ENCODE data around the gene CFAP157. TPM values are rescaled to one million over a fixed set of nuclear protein-coding genes. Genes with fewer than 3 reads are reported as not detected.

CFAP157 gene
- total RNA-seq, 1 experiment from 2014 or later: not detected

DNA sequence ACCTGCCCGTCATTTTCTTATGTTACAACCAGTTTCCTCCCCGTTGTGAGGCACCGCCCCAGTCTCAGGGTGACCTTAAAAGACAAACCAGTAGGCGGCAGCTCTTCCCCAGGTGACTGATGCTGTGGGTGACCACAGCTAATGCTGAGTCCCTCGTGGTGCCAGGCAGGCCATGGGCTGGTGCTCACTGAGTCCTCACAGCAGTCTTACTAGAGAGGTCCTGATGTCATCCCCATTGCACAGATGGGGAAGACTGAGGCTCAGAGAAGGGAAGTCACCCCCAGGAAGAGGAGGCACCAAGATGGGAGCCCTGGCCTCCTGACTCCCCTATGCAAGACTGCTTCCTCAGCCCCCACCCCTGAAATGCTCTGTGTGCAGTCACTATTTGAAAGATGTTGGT, 978 bp downstream of the CFAP157 start:
- Histone ChIP-seq H4K20me1 (ENCODE audit: insufficient read depth, low read depth, low read length) (0 out of 2 replicates have a peak, but pooled peaks cover 6% of the 10 kb centered on the region), H3K27ac (ENCODE audit: low read length) (no peak overlapping the region), H3K4me2 (ENCODE audit: low read depth, low read length, poor library complexity, severe bottlenecking) (no peak overlapping the region), H3K36me3 (ENCODE audit: insufficient read depth, low read length) (no peaks in the 10 kb centered on the region), H3K4me3 (ENCODE audit: low read length) (no peak overlapping the region), H3K9ac (ENCODE audit: low read length) (no peak overlapping the region), H3K79me2 (ENCODE audit: low read length) (no peaks in the 10 kb centered on the region), H3K9me3 (ENCODE audit: low read length) (0 out of 2 replicates have a peak, but pooled peaks cover 4% of the 10 kb centered on the region), H3K27me3 (ENCODE audit: low read length) (no peaks in the 10 kb centered on the region), H3K9me2 (replicated peaks; ENCODE audit: insufficient read depth, low read length) (no peaks in the 10 kb centered on the region), H3K4me1 (ENCODE audit: low read length) (no peaks in the 10 kb centered on the region), H2AFZ (ENCODE audit: low read length) (no peak overlapping the region)
- DNase-seq: peak; percentile 77

DNA sequence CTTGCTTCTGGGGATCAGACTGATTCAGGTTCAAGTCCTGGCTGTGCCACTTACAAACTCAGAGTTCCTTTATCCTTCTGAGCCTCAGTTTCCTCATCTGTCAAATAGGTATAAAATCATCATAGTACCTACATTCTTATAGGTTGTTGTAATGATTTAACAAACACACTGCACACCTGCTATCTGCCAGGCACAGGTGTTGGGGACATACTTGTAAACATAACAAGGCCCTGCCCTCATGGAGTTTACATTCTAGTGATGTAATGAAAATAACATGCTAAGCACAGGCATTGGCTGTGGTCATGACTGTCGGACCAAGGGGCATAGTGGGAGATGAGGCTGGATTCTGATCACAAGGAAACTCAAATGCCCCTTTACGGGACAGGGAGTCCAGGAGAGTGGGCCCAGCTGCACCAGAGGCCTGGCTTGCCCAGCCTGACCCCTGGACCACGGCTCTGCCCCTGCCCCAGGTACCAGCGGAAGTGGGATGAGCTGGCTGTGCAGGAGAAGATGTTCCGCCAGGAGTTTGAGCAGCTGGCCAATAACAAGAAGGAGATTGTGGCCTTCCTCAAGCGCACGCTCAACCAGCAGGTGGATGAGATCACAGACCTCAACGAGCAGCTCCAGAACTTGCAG, 2.3 kb downstream of the CFAP157 start:
- H3K9me3 ChIP-seq (ENCODE audit: low read length): 0 out of 2 replicates have a peak, but pooled peaks cover 4% of the 10 kb centered on the region
- no peaks in the 10 kb centered on the region for H3K27me3 ChIP-seq (ENCODE audit: low read length)
- no peak overlapping the region for H3K4me3 ChIP-seq (ENCODE audit: low read length)
- no peaks in the 10 kb centered on the region for H3K4me1 ChIP-seq (ENCODE audit: low read length)
- DNase-seq: no peak
- no peak overlapping the region for H3K9ac ChIP-seq (ENCODE audit: low read length)
- H2AFZ ChIP-seq (ENCODE audit: low read length): no peak overlapping the region
- no peaks in the 10 kb centered on the region for H3K36me3 ChIP-seq (ENCODE audit: insufficient read depth, low read length)
- no peaks in the 10 kb centered on the region for H3K9me2 ChIP-seq (replicated peaks; ENCODE audit: insufficient read depth, low read length)
- no peaks in the 10 kb centered on the region for H3K79me2 ChIP-seq (ENCODE audit: low read length)
- H3K27ac ChIP-seq (ENCODE audit: low read length): no peak overlapping the region
- H3K4me2 ChIP-seq (ENCODE audit: low read depth, low read length, poor library complexity, severe bottlenecking): no peak overlapping the region
- 0 out of 2 replicates have a peak, but pooled peaks cover 9% of the 10 kb centered on the region for H4K20me1 ChIP-seq (ENCODE audit: insufficient read depth, low read depth, low read length)

DNA sequence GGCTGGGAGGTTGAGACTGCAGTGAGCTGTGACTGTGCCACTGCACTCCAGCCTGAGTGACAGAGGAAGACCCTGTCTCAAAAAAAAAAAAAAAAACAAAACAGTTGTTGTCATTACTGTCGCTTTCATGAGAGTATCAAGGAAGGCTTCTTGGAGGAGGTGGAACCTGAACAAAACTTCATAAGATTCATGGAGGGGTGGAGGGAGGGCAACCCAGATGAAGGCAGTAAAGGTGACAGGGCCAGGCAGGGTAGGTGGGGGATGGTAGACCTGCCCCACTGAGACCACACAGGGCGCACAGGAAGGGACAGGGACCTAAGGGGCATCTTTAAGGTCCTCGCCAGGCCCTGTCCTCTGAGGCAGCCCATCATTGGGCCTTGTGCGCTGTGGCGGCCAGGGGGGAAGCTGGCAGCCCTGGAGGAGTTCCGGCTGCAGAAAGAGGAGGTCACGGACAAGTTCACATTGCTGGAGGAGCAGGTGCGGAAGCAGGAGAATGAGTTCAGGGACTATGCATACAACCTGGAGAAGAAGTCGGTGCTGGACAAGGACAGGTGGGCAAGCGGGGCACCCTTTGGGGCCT, 3.5 kb downstream of the CFAP157 start:
- no peak for DNase-seq
- Histone ChIP-seq H3K36me3 (ENCODE audit: insufficient read depth, low read length) (no peaks in the 10 kb centered on the region), H3K79me2 (ENCODE audit: low read length) (no peaks in the 10 kb centered on the region)

DNA sequence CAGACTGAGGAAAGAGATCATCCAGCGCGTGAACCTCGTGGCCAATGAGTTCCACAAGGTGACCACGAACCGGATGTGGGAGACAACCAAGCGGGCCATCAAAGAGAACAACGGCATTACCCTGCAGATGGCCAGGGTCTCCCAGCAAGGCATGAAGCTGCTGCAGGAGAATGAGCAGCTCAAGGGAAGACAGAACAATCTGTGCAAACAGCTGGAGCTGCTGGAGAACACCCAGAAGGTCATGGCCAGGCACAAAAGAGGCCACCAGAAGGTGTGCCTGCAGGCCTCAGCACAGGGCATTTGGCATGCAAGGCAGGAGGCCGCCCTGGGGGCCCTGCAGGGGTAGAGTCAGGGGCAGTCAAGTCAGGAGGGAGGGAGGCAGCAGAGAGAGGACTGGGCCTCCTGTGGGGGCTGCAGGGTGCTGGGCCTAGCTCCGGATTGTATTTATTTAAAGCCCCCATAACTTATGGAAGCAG, 4.5 kb downstream of the CFAP157 start:
- Histone ChIP-seq H2AFZ (ENCODE audit: low read length) (no peak overlapping the region), H4K20me1 (ENCODE audit: insufficient read depth, low read depth, low read length) (0 out of 2 replicates have a peak, but pooled peaks cover 12% of the 10 kb centered on the region), H3K27me3 (ENCODE audit: low read length) (no peaks in the 10 kb centered on the region), H3K27ac (ENCODE audit: low read length) (no peak overlapping the region), H3K9me3 (ENCODE audit: low read length) (0 out of 2 replicates have a peak, but pooled peaks cover 4% of the 10 kb centered on the region), H3K9ac (ENCODE audit: low read length) (no peak overlapping the region), H3K79me2 (ENCODE audit: low read length) (no peaks in the 10 kb centered on the region), H3K4me3 (ENCODE audit: low read length) (no peak overlapping the region), H3K36me3 (ENCODE audit: insufficient read depth, low read length) (no peaks in the 10 kb centered on the region), H3K4me1 (ENCODE audit: low read length) (peaks cover 10% of the 10 kb centered on the region), H3K4me2 (ENCODE audit: low read depth, low read length, poor library complexity, severe bottlenecking) (no peak overlapping the region), H3K9me2 (replicated peaks; ENCODE audit: insufficient read depth, low read length) (no peaks in the 10 kb centered on the region)
- DNase-seq: no peak

More for the DNA sequence above, 3.5 kb downstream of the CFAP157 start:
- Histone ChIP-seq H3K27me3 (ENCODE audit: low read length) (no peaks in the 10 kb centered on the region), H3K4me2 (ENCODE audit: low read depth, low read length, poor library complexity, severe bottlenecking) (no peak overlapping the region), H3K4me1 (ENCODE audit: low read length) (peaks cover 5% of the 10 kb centered on the region), H3K9ac (ENCODE audit: low read length) (no peak overlapping the region), H3K9me3 (ENCODE audit: low read length) (0 out of 2 replicates have a peak, but pooled peaks cover 4% of the 10 kb centered on the region), H2AFZ (ENCODE audit: low read length) (no peak overlapping the region), H3K4me3 (ENCODE audit: low read length) (no peak overlapping the region), H3K27ac (ENCODE audit: low read length) (no peak overlapping the region), H4K20me1 (ENCODE audit: insufficient read depth, low read depth, low read length) (0 out of 2 replicates have a peak, but pooled peaks cover 14% of the 10 kb centered on the region), H3K9me2 (replicated peaks; ENCODE audit: insufficient read depth, low read length) (no peaks in the 10 kb centered on the region)

DNA sequence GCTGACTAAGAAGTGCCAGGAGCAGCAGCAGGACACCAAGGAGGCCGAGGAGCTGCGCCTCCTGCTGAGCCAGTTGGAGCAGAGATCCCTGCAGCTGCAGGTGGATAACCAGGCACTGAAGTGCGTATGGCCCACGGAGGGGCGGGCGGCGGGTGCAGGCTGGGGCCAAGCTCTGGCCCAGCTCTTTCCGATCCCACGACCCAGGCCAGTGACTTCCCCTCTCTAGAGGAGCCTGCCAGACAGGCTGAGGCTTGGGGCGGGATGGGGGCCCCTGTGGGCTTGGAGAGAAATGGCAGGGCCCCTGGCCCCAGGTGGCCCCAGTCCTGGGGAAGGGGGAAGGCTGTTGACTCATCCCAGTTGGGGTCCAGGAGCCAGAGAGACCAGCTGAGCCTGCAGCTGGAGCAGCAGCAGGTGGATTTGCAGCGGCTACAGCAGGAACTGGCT, 5.1 kb downstream of the CFAP157 start:
- H3K9me2 ChIP-seq (replicated peaks; ENCODE audit: insufficient read depth, low read length): no peaks in the 10 kb centered on the region
- no peaks in the 10 kb centered on the region for H3K36me3 ChIP-seq (ENCODE audit: insufficient read depth, low read length)
- 0 out of 2 replicates have a peak, but pooled peaks cover 8% of the 10 kb centered on the region for H4K20me1 ChIP-seq (ENCODE audit: insufficient read depth, low read depth, low read length)
- H2AFZ ChIP-seq (ENCODE audit: low read length): no peak overlapping the region
- 0 out of 2 replicates have a peak, but pooled peaks cover 4% of the 10 kb centered on the region for H3K9me3 ChIP-seq (ENCODE audit: low read length)
- H3K27me3 ChIP-seq (ENCODE audit: low read length): no peaks in the 10 kb centered on the region
- H3K27ac ChIP-seq (ENCODE audit: low read length): no peak overlapping the region
- no peak overlapping the region for H3K9ac ChIP-seq (ENCODE audit: low read length)
- H3K79me2 ChIP-seq (ENCODE audit: low read length): no peaks in the 10 kb centered on the region
- no peak for DNase-seq
- no peak overlapping the region for H3K4me3 ChIP-seq (ENCODE audit: low read length)
- H3K4me2 ChIP-seq (ENCODE audit: low read depth, low read length, poor library complexity, severe bottlenecking): no peak overlapping the region
- H3K4me1 ChIP-seq (ENCODE audit: low read length): peaks cover 13% of the 10 kb centered on the region

DNA sequence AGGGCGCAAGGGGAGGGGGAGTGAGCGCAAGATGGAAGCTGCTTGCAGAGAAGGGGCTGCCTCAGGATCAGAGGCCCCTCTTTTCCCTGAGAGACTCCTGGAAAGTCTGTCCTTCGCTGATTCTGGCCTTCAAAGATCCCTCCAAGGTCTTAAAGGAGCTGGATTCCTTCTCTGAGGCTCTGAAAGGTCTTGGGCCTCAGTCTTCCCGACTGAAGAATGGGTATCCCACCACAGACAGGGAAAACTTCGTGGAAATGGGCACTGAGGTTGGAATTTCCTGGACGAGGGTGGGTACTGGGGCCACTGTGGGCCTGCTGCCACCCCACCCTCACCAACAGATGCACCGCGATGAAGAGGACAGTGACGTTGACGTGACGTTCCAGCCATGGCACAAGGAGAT, 5.6 kb downstream of the CFAP157 start:
- H4K20me1 ChIP-seq (ENCODE audit: insufficient read depth, low read depth, low read length): 0 out of 2 replicates have a peak, but pooled peaks cover 8% of the 10 kb centered on the region
- peaks cover 13% of the 10 kb centered on the region for H3K4me1 ChIP-seq (ENCODE audit: low read length)
- no peaks in the 10 kb centered on the region for H3K9me2 ChIP-seq (replicated peaks; ENCODE audit: insufficient read depth, low read length)
- H3K4me3 ChIP-seq (ENCODE audit: low read length): no peak overlapping the region
- no peak overlapping the region for H3K9ac ChIP-seq (ENCODE audit: low read length)
- no peak for DNase-seq
- 0 out of 2 replicates have a peak, but pooled peaks cover 4% of the 10 kb centered on the region for H3K9me3 ChIP-seq (ENCODE audit: low read length)
- H3K27ac ChIP-seq (ENCODE audit: low read length): no peak overlapping the region
- H2AFZ ChIP-seq (ENCODE audit: low read length): no peak overlapping the region
- no peak overlapping the region for H3K4me2 ChIP-seq (ENCODE audit: low read depth, low read length, poor library complexity, severe bottlenecking)
- no peaks in the 10 kb centered on the region for H3K27me3 ChIP-seq (ENCODE audit: low read length)
- H3K36me3 ChIP-seq (ENCODE audit: insufficient read depth, low read length): no peaks in the 10 kb centered on the region
- no peaks in the 10 kb centered on the region for H3K79me2 ChIP-seq (ENCODE audit: low read length)

DNA sequence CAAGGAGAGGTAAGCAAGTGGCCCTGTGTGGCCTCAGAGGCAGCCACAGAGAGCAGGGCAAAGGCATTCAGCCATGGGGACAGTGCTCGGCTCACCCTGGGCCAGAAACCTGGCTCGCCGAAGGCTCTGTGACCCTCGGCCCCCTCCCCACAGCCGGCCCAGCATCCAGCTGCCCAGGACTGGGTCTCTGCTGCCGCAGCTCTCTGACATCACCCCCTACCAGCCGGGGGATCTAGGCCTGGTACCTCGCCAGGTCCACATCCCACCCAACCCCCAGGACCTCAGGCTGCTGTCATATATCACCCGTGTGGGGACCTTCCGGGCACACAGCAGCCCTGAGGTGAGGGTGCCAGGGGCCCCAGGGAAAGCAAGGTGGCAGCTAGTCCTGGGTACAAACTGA, 6.1 kb downstream of the CFAP157 start:
- Histone ChIP-seq H2AFZ (ENCODE audit: low read length) (no peak overlapping the region), H3K36me3 (ENCODE audit: insufficient read depth, low read length) (no peaks in the 10 kb centered on the region), H3K27me3 (ENCODE audit: low read length) (no peaks in the 10 kb centered on the region), H3K4me3 (ENCODE audit: low read length) (no peak overlapping the region), H3K9me3 (ENCODE audit: low read length) (0 out of 2 replicates have a peak, but pooled peaks cover 4% of the 10 kb centered on the region), H3K4me2 (ENCODE audit: low read depth, low read length, poor library complexity, severe bottlenecking) (no peak overlapping the region), H3K4me1 (ENCODE audit: low read length) (peaks cover 13% of the 10 kb centered on the region), H4K20me1 (ENCODE audit: insufficient read depth, low read depth, low read length) (0 out of 2 replicates have a peak, but pooled peaks cover 8% of the 10 kb centered on the region), H3K9me2 (replicated peaks; ENCODE audit: insufficient read depth, low read length) (no peaks in the 10 kb centered on the region), H3K79me2 (ENCODE audit: low read length) (no peaks in the 10 kb centered on the region), H3K9ac (ENCODE audit: low read length) (no peak overlapping the region), H3K27ac (ENCODE audit: low read length) (no peak overlapping the region)
- DNase-seq: no peak

DNA sequence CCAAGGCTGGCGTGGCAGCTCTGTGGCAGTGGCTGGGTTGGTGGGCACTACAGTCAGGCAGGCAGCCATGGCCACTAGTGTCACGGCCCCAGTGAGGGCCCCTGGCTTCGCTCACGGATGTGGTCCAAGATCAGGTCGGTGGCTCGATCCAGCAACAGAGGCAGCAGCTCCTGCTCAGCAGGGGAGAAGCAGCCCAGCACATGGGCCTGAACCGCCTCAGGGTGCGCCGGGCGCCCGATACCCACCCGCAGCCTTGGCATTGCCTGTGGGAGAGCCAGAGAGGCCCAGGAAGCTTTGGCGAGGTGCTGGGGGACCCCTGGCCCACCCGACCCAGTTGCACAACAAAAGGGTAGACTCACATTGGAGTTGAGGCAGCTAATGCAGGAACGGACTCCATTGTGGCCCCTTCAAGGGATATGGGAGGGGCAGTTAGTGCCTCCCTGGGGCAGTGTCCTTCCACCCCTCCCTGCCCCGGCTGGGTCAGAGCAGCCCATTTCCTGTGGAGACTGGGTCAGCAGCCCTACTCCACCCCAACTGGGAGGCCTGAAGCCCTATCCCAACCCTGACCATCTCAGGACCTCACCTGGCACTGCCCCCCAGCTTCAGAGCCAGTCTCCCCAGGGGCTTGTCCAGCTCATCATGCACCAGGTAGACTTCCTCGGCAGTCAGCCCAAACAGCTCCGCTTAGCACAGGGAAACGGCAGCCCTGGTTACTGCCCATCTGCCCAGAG, 7.4 kb downstream of the CFAP157 start:
- no peak for DNase-seq
- no peak overlapping the region for H3K27ac ChIP-seq (ENCODE audit: low read length)
- H3K4me1 ChIP-seq (ENCODE audit: low read length): peaks cover 13% of the 10 kb centered on the region
- no peaks in the 10 kb centered on the region for H3K79me2 ChIP-seq (ENCODE audit: low read length)
- H4K20me1 ChIP-seq (ENCODE audit: insufficient read depth, low read depth, low read length): 0 out of 2 replicates have a peak, but pooled peaks cover 8% of the 10 kb centered on the region
- peak overlapping the region; percentile 57 for H3K9ac ChIP-seq (ENCODE audit: low read length)
- peak overlapping the region; percentile 63; the same call in 1 of the 2 replicates for H3K4me3 ChIP-seq (ENCODE audit: low read length)
- H3K9me3 ChIP-seq (ENCODE audit: low read length): 0 out of 2 replicates have a peak, but pooled peaks cover under 1% of the 10 kb centered on the region
- H3K27me3 ChIP-seq (ENCODE audit: low read length): no peaks in the 10 kb centered on the region
- no peaks in the 10 kb centered on the region for H3K9me2 ChIP-seq (replicated peaks; ENCODE audit: insufficient read depth, low read length)
- H3K4me2 ChIP-seq (ENCODE audit: low read depth, low read length, poor library complexity, severe bottlenecking): peak overlapping the region; percentile 90
- no peak overlapping the region for H2AFZ ChIP-seq (ENCODE audit: low read length)
- H3K36me3 ChIP-seq (ENCODE audit: insufficient read depth, low read length): no peaks in the 10 kb centered on the region
